ENCODE results near the gene ALDOC.

ALDOC gene

GRCh38 chr17:28523186-28523585 is 53.5 kb downstream of the ALDOC start:
- Histone ChIP-seq H3K27me3 (replicated peaks in 2 of 5; ENCODE audit: control insufficient read depth in 4 of 5, insufficient read depth in 5 of 5, low read length in 4 of 5) (no peaks in the 10 kb centered on the region), H3K4me3 (ENCODE audit: control insufficient read depth in 1 of 7, extremely low read depth in 1 of 7, insufficient read depth in 4 of 7, low read depth in 2 of 7, low read length in 6 of 7) (no peak overlapping the region), H3K4me1 (ENCODE audit: control extremely low read depth in 1 of 4, control insufficient read depth in 4 of 4, insufficient read depth in 4 of 4, low read length in 3 of 4) (peaks cover 0 to 23% (median 22%) of the 10 kb centered on the region in 4 experiments), H3K36me3 (ENCODE audit: control insufficient read depth in 4 of 4, insufficient read depth in 4 of 4, low read length in 3 of 4) (no peaks in the 10 kb centered on the region), H3K27ac (ENCODE audit: insufficient read depth in 1 of 2, low read depth in 1 of 2, low read length in 2 of 2, poor library complexity in 1 of 2, severe bottlenecking in 2 of 2) (no peak overlapping the region), H3K9me3 (ENCODE audit: control extremely low read depth in 1 of 5, control insufficient read depth in 4 of 5, insufficient read depth in 2 of 5, low read depth in 1 of 5, low read length in 4 of 5) (no peaks in the 10 kb centered on the region)
- POLR2A ChIA-PET, result no interaction called here
- WGBS (ENCODE audit: insufficient coverage), result 98% methylated on average over 5 of the region's 6 CpGs
- CTCF ChIA-PET, result interaction anchor here (1.1 to 1.6 kb wide), 2 partner anchors 11 to 17 kb away, joined by 3 to 5 read pairs; no protein-coding TSS in a partner anchor
- DNase-seq, result no peak

Measured in common myeloid progenitor, CD34-positive (primary cell).